Activated naive CD8-positive, alpha-beta T cell treated with anti-CD3 and anti-CD28 coated beads for 36 hours (primary cell): ENCODE data around the gene PDK2. TPM values are rescaled to one million over a fixed set of nuclear protein-coding genes. Genes with fewer than 3 reads are reported as not detected.

Experiments used
- DNase-seq: peaks from one replicate; pipeline ENCODE4 v3.0.0; 2021
- H3K27ac Mint-ChIP-seq: one replicate; pipeline ENCODE4 v1.8.0; 2022; ENCODE audit warnings: mild to moderate bottlenecking, moderate library complexity, mixed read lengths
- H3K27me3 Mint-ChIP-seq: one replicate; pipeline ENCODE4 v1.8.0; 2022; ENCODE audit warnings: mild to moderate bottlenecking, mixed read lengths
- H3K36me3 Mint-ChIP-seq: one replicate; pipeline ENCODE4 v1.8.0; 2021; ENCODE audit warnings: mild to moderate bottlenecking, mixed read lengths
- H3K4me1 Mint-ChIP-seq: one replicate; pipeline ENCODE4 v1.8.0; 2021; ENCODE audit warnings: mixed read lengths
- H3K4me3 Mint-ChIP-seq: one replicate; pipeline ENCODE4 v1.8.0; 2022; ENCODE audit warnings: mild to moderate bottlenecking, moderate library complexity, mixed read lengths
- H3K9me3 Mint-ChIP-seq: one replicate; pipeline ENCODE4 v1.8.0; 2022; ENCODE audit warnings: mixed read lengths
- total RNA-seq, 2 experiments: library from RNA; stranded (reverse); gene quantifications; one replicate each; pipeline ENCODE4 v1.2.3, GENCODE V29; 2021

The PDK2 gene
- total RNA-seq, 2 experiments from 2014 or later = 9.4 to 12.9 TPM

GRCh38 chr17:50098583-50098982 lies 3.4 kb downstream of the PDK2 start:
- H3K27ac Mint-ChIP-seq = no peak overlapping the region
- H3K36me3 Mint-ChIP-seq = no peaks in the 10 kb centered on the region

GRCh38 chr17:50099003-50099402 lies 3.9 kb downstream of the PDK2 start:
- DNase-seq = no peak
- Mint-ChIP-seq H3K27ac (no peak overlapping the region), H3K27me3 (no peaks in the 10 kb centered on the region), H3K4me1 (peaks cover 19% of the 10 kb centered on the region), H3K36me3 (no peaks in the 10 kb centered on the region), H3K9me3 (no peaks in the 10 kb centered on the region), H3K4me3 (no peak overlapping the region)

More at GRCh38 chr17:50098583-50098982, 3.4 kb downstream of the PDK2 start:
- DNase-seq = no peak
- Mint-ChIP-seq H3K9me3 (no peaks in the 10 kb centered on the region), H3K4me3 (no peak overlapping the region), H3K27me3 (no peaks in the 10 kb centered on the region), H3K4me1 (peaks cover 19% of the 10 kb centered on the region)

- no peak overlapping the region for H3K4me3 Mint-ChIP-seq
- no peaks in the 10 kb centered on the region for H3K9me3 Mint-ChIP-seq
- no peak for DNase-seq
- H3K27ac Mint-ChIP-seq = no peak overlapping the region
- H3K36me3 Mint-ChIP-seq = no peaks in the 10 kb centered on the region
- peaks cover 17% of the 10 kb centered on the region for H3K4me1 Mint-ChIP-seq
- H3K27me3 Mint-ChIP-seq = no peaks in the 10 kb centered on the region
Measured at GRCh38 chr17:50100480-50100883, 5.3 kb downstream of the PDK2 start.

- no peak overlapping the region for H3K4me3 Mint-ChIP-seq
- no peaks in the 10 kb centered on the region for H3K27me3 Mint-ChIP-seq
- H3K27ac Mint-ChIP-seq = no peak overlapping the region
Measured at GRCh38 chr17:50100921-50101345, 5.8 kb downstream of the PDK2 start.

GRCh38 chr17:50101346-50102163 lies 6.4 kb downstream of the PDK2 start:
- no peak overlapping the region for H3K4me3 Mint-ChIP-seq
- peaks cover 7% of the 10 kb centered on the region for H3K4me1 Mint-ChIP-seq
- H3K36me3 Mint-ChIP-seq = no peaks in the 10 kb centered on the region
- no peak overlapping the region for H3K27ac Mint-ChIP-seq
- H3K27me3 Mint-ChIP-seq = no peaks in the 10 kb centered on the region
- DNase-seq = no peak
- H3K9me3 Mint-ChIP-seq = no peaks in the 10 kb centered on the region

More at GRCh38 chr17:50100921-50101345, 5.8 kb downstream of the PDK2 start:
- Mint-ChIP-seq H3K4me1 (peaks cover 13% of the 10 kb centered on the region), H3K36me3 (no peaks in the 10 kb centered on the region), H3K9me3 (no peaks in the 10 kb centered on the region)
- DNase-seq = no peak

- Mint-ChIP-seq H3K4me1 (peaks cover 7% of the 10 kb centered on the region), H3K36me3 (no peaks in the 10 kb centered on the region), H3K27ac (no peak overlapping the region), H3K27me3 (no peaks in the 10 kb centered on the region), H3K9me3 (no peaks in the 10 kb centered on the region), H3K4me3 (no peak overlapping the region)
- DNase-seq = no peak
Measured at GRCh38 chr17:50102164-50102991, 7.2 kb downstream of the PDK2 start.

GRCh38 chr17:50103252-50103651 lies 8.1 kb downstream of the PDK2 start:
- Mint-ChIP-seq H3K9me3 (no peaks in the 10 kb centered on the region), H3K27ac (no peak overlapping the region), H3K36me3 (no peaks in the 10 kb centered on the region), H3K27me3 (no peaks in the 10 kb centered on the region), H3K4me3 (no peak overlapping the region), H3K4me1 (peaks cover 7% of the 10 kb centered on the region)
- DNase-seq = no peak

GRCh38 chr17:50103941-50104340 lies 8.8 kb downstream of the PDK2 start:
- Mint-ChIP-seq H3K27me3 (no peaks in the 10 kb centered on the region), H3K4me3 (no peak overlapping the region), H3K27ac (no peak overlapping the region)

GRCh38 chr17:50105811-50106210 lies 10.7 kb downstream of the PDK2 start:
- H3K27me3 Mint-ChIP-seq = no peaks in the 10 kb centered on the region
- H3K4me1 Mint-ChIP-seq = no peaks in the 10 kb centered on the region
- DNase-seq = no peak
- H3K4me3 Mint-ChIP-seq = no peak overlapping the region
- no peaks in the 10 kb centered on the region for H3K9me3 Mint-ChIP-seq
- no peak overlapping the region for H3K27ac Mint-ChIP-seq
- H3K36me3 Mint-ChIP-seq = no peaks in the 10 kb centered on the region

More at GRCh38 chr17:50103941-50104340, 8.8 kb downstream of the PDK2 start:
- Mint-ChIP-seq H3K36me3 (no peaks in the 10 kb centered on the region), H3K4me1 (peaks cover 7% of the 10 kb centered on the region), H3K9me3 (no peaks in the 10 kb centered on the region)
- no peak for DNase-seq

- H3K27me3 Mint-ChIP-seq = no peaks in the 10 kb centered on the region
- DNase-seq = no peak
- H3K27ac Mint-ChIP-seq = no peak overlapping the region
- no peaks in the 10 kb centered on the region for H3K9me3 Mint-ChIP-seq
- no peaks in the 10 kb centered on the region for H3K4me1 Mint-ChIP-seq
- no peak overlapping the region for H3K4me3 Mint-ChIP-seq
- H3K36me3 Mint-ChIP-seq = no peaks in the 10 kb centered on the region
Measured at GRCh38 chr17:50106393-50107131, 11.4 kb downstream of the PDK2 start.

- no peaks in the 10 kb centered on the region for H3K36me3 Mint-ChIP-seq
- H3K27ac Mint-ChIP-seq = no peak overlapping the region
- no peaks in the 10 kb centered on the region for H3K4me1 Mint-ChIP-seq
- no peaks in the 10 kb centered on the region for H3K9me3 Mint-ChIP-seq
- no peak for DNase-seq
- no peaks in the 10 kb centered on the region for H3K27me3 Mint-ChIP-seq
- no peak overlapping the region for H3K4me3 Mint-ChIP-seq
Measured at GRCh38 chr17:50107790-50108414, 12.8 kb downstream of the PDK2 start.

GRCh38 chr17:50108556-50108955 lies 13.4 kb downstream of the PDK2 start:
- no peaks in the 10 kb centered on the region for H3K4me1 Mint-ChIP-seq
- peak overlapping the region; percentile 1 for H3K27ac Mint-ChIP-seq
- DNase-seq = no peak
- H3K4me3 Mint-ChIP-seq = no peak overlapping the region
- H3K36me3 Mint-ChIP-seq = no peaks in the 10 kb centered on the region
- no peaks in the 10 kb centered on the region for H3K9me3 Mint-ChIP-seq
- no peaks in the 10 kb centered on the region for H3K27me3 Mint-ChIP-seq

- H3K4me1 Mint-ChIP-seq = no peaks in the 10 kb centered on the region
- DNase-seq = no peak
- no peak overlapping the region for H3K27ac Mint-ChIP-seq
- no peaks in the 10 kb centered on the region for H3K9me3 Mint-ChIP-seq
- H3K4me3 Mint-ChIP-seq = no peak overlapping the region
- H3K36me3 Mint-ChIP-seq = no peaks in the 10 kb centered on the region
- H3K27me3 Mint-ChIP-seq = no peaks in the 10 kb centered on the region
Measured at GRCh38 chr17:50109207-50109606, 14.1 kb downstream of the PDK2 start.

- DNase-seq = no peak
- Mint-ChIP-seq H3K27me3 (no peaks in the 10 kb centered on the region), H3K36me3 (no peaks in the 10 kb centered on the region), H3K4me1 (no peaks in the 10 kb centered on the region), H3K27ac (no peak overlapping the region), H3K9me3 (no peaks in the 10 kb centered on the region), H3K4me3 (no peak overlapping the region)
Measured at GRCh38 chr17:50109785-50110184, 14.6 kb downstream of the PDK2 start.
